Measurements from ENCODE around the gene PTX4. TPM values are rescaled to one million over a fixed set of nuclear protein-coding genes. Genes with fewer than 3 reads are reported as not detected.

The PTX4 gene
- total RNA-seq, 1 experiment from 2014 or later = 0.22 TPM

- BruUV-seq (replicated peaks) = no TSS peak
- intact Hi-C loops (cut with micrococcal nuclease) = no loop called here
- no peak overlapping the region for H3K4me2 ChIP-seq (ENCODE audit: low read length)
- DNase-seq = no peak
- H2AFZ ChIP-seq (ENCODE audit: low read length) = no peak overlapping the region
- H3K4me3 ChIP-seq (ENCODE audit: low read length) = no peak overlapping the region
- POLR2A ChIA-PET (ENCODE audit: unreplicated experiment) = no interaction called here
- no peaks in the 10 kb centered on the region for H3K9me3 ChIP-seq (ENCODE audit: low read length)
- H3K9ac ChIP-seq (ENCODE audit: low read length) = no peak overlapping the region
- H3K27me3 ChIP-seq (ENCODE audit: low read length) = no peaks in the 10 kb centered on the region
- H4K20me1 ChIP-seq (ENCODE audit: low read length) = no peaks in the 10 kb centered on the region
- no peaks in the 10 kb centered on the region for H3K36me3 ChIP-seq (ENCODE audit: low read depth, low read length)
- H3K9me2 ChIP-seq (replicated peaks; ENCODE audit: low read length) = no peaks in the 10 kb centered on the region
- H3K4me1 ChIP-seq (ENCODE audit: insufficient read depth, low read length) = no peaks in the 10 kb centered on the region
- H3K79me2 ChIP-seq (ENCODE audit: low read length) = no peaks in the 10 kb centered on the region
- no peak overlapping the region for H3K27ac ChIP-seq (ENCODE audit: low read length)
- CTCF ChIA-PET = no interaction called here
- ATAC-seq = no peak
- no peaks in the 10 kb centered on the region for H3F3A ChIP-seq (ENCODE audit: low read length, unreplicated experiment)
- TF ChIP-seq EZH2phosphoT487 (IDR thresholded peaks at IDR 0.05; ENCODE audit: borderline replicate concordance, low read length) (no peak), CTCF (conservative IDR thresholded peaks at IDR 0.05; ENCODE audit: low read depth, low read length) (no peak)
Observed at GRCh38 chr16:1510941-1511351, 22.2 kb upstream of the PTX4 start.

DNA sequence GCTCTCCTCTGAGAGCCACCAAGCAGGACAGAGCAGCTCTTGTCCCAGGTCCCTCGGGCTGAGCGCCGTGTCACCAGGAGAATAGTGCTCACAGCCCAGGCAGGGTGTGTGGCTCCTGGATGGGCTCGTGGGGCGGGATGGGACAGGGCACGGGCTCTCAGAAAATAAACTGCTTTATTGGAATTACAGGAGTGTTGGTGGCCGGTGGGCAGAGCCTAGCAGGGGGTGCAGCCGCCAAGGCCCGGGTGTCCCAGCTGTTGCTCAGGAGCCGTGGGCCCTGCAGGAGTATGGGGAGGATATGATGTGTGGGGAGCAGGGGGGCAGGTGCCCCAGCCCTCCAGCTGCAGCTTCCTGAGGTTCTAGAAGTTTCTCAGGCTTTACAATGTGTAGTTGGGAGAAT is 21.5 kb upstream of the PTX4 start:
- POLR2A ChIA-PET (ENCODE audit: unreplicated experiment) = no interaction called here
- BruUV-seq (replicated peaks) = no TSS peak
- Histone ChIP-seq H3K9me3 (ENCODE audit: low read length) (no peaks in the 10 kb centered on the region), H4K20me1 (ENCODE audit: low read length) (no peaks in the 10 kb centered on the region), H3K4me1 (ENCODE audit: insufficient read depth, low read length) (no peaks in the 10 kb centered on the region), H3K4me3 (ENCODE audit: low read length) (no peak overlapping the region), H3K27ac (ENCODE audit: low read length) (no peak overlapping the region), H2AFZ (ENCODE audit: low read length) (no peak overlapping the region), H3K79me2 (ENCODE audit: low read length) (no peaks in the 10 kb centered on the region), H3K27me3 (ENCODE audit: low read length) (no peaks in the 10 kb centered on the region), H3K4me2 (ENCODE audit: low read length) (no peak overlapping the region), H3K9ac (ENCODE audit: low read length) (no peak overlapping the region), H3F3A (ENCODE audit: low read length, unreplicated experiment) (no peaks in the 10 kb centered on the region), H3K36me3 (ENCODE audit: low read depth, low read length) (no peaks in the 10 kb centered on the region), H3K9me2 (replicated peaks; ENCODE audit: low read length) (no peaks in the 10 kb centered on the region)
- intact Hi-C loops (cut with micrococcal nuclease) = no loop called here
- CTCF ChIA-PET = no interaction called here
- TF ChIP-seq EZH2phosphoT487 (IDR thresholded peaks at IDR 0.05; ENCODE audit: borderline replicate concordance, low read length) (no peak), EZH2 (IDR thresholded peaks at IDR 0.05; ENCODE audit: low read length, unreplicated experiment) (no peak), CTCF (conservative IDR thresholded peaks at IDR 0.05; ENCODE audit: low read depth, low read length) (no peak)
- DNase-seq (no peak), ATAC-seq (no peak)

- no peak for TF ChIP-seq EZH2phosphoT487 (IDR thresholded peaks at IDR 0.05; ENCODE audit: borderline replicate concordance, low read length)
- no peak for TF ChIP-seq EZH2 (IDR thresholded peaks at IDR 0.05; ENCODE audit: low read length, unreplicated experiment)
- no peak for TF ChIP-seq CTCF (conservative IDR thresholded peaks at IDR 0.05; ENCODE audit: low read depth, low read length)
- Histone ChIP-seq H3K9me3 (ENCODE audit: low read length) (no peaks in the 10 kb centered on the region), H2AFZ (ENCODE audit: low read length) (no peak overlapping the region), H3K36me3 (ENCODE audit: low read depth, low read length) (no peaks in the 10 kb centered on the region), H3K27me3 (ENCODE audit: low read length) (no peaks in the 10 kb centered on the region), H3K79me2 (ENCODE audit: low read length) (no peaks in the 10 kb centered on the region), H4K20me1 (ENCODE audit: low read length) (no peaks in the 10 kb centered on the region), H3K27ac (ENCODE audit: low read length) (no peak overlapping the region), H3F3A (ENCODE audit: low read length, unreplicated experiment) (no peaks in the 10 kb centered on the region), H3K9me2 (replicated peaks; ENCODE audit: low read length) (no peaks in the 10 kb centered on the region), H3K4me3 (ENCODE audit: low read length) (no peak overlapping the region), H3K4me1 (ENCODE audit: insufficient read depth, low read length) (no peaks in the 10 kb centered on the region), H3K9ac (ENCODE audit: low read length) (no peak overlapping the region), H3K4me2 (ENCODE audit: low read length) (no peak overlapping the region)
- DNase-seq = no peak
- no TSS peak for BruUV-seq (replicated peaks)
- ChIA-PET POLR2A (ENCODE audit: unreplicated experiment) (no interaction called here), CTCF (no interaction called here)
- ATAC-seq = no peak
- intact Hi-C loops (cut with micrococcal nuclease) = no loop called here
Observed at GRCh38 chr16:1509307-1510221, 20.8 kb upstream of the PTX4 start.

All from PC-3 (cell line).